GM21423 (cell line): Measurements from ENCODE around the gene SORL1.
"Not testable (repeated sequence)": the region's sequence is repeated elsewhere in the genome, so short reads cannot be mapped to it uniquely, and the experiment has no call there.

ENCODE experiments used
- ATAC-seq: cut with Tn5 transposase; IDR thresholded peaks from one replicate; pipeline ENCODE4 v1.9.1; 2021; ENCODE audit warnings: mild to moderate bottlenecking, moderate library complexity; ENCODE audit not compliant: unreplicated experiment

Gene SORL1

GRCh38 chr11:121497176-121497998 lies 45.3 kb downstream of the SORL1 start:
- no peak for ATAC-seq

GRCh38 chr11:121499405-121499804 lies 47.3 kb downstream of the SORL1 start:
- no peak for ATAC-seq

- ATAC-seq: no peak
Observed at GRCh38 chr11:121500275-121500674, 48.2 kb downstream of the SORL1 start.

GRCh38 chr11:121500717-121501116 lies 48.6 kb downstream of the SORL1 start:
- no peak for ATAC-seq

- no peak for ATAC-seq
Observed at GRCh38 chr11:121503051-121503450, 50.9 kb downstream of the SORL1 start.

- ATAC-seq: not testable (repeated sequence)
Observed at GRCh38 chr11:121506237-121506636, 54.1 kb downstream of the SORL1 start.

- ATAC-seq: no peak
Observed at GRCh38 chr11:121508449-121508848, 56.3 kb downstream of the SORL1 start.

- no peak for ATAC-seq
Observed at GRCh38 chr11:121510438-121510837, 58.3 kb downstream of the SORL1 start.

GRCh38 chr11:121512468-121513465 lies 60.7 kb downstream of the SORL1 start:
- no peak for ATAC-seq

- ATAC-seq: no peak
Observed at GRCh38 chr11:121513807-121514206, 61.7 kb downstream of the SORL1 start.

- no peak for ATAC-seq
Observed at GRCh38 chr11:121514432-121515334, 62.6 kb downstream of the SORL1 start.

- ATAC-seq: no peak
Observed at GRCh38 chr11:121515335-121515671, 63.2 kb downstream of the SORL1 start.

- ATAC-seq: no peak
Observed at GRCh38 chr11:121517996-121518395, 65.9 kb downstream of the SORL1 start.

GRCh38 chr11:121520243-121521144 lies 68.4 kb downstream of the SORL1 start:
- no peak for ATAC-seq

- no peak for ATAC-seq
Observed at GRCh38 chr11:121521145-121522042, 69.3 kb downstream of the SORL1 start.

GRCh38 chr11:121522043-121522941 lies 70.2 kb downstream of the SORL1 start:
- ATAC-seq: no peak

GRCh38 chr11:121523581-121524232 lies 71.6 kb downstream of the SORL1 start:
- ATAC-seq: no peak
